ENCODE data around the gene HS6ST3.

HS6ST3 gene

GRCh38 chr13:96284971-96285370 is 195.1 kb downstream of the HS6ST3 start:
- Histone ChIP-seq H3K27me3 (ENCODE audit: insufficient read depth, low read depth, severe bottlenecking) (peaks cover 60% of the 10 kb centered on the region), H3K27ac (no peak overlapping the region), H3K4me3 (ENCODE audit: low read depth, low read length) (no peak overlapping the region), H3K36me3 (no peaks in the 10 kb centered on the region), H3K9me3 (ENCODE audit: severe bottlenecking) (no peaks in the 10 kb centered on the region)
- no peak for DNase-seq
- no peak for TF ChIP-seq CTCF (IDR thresholded peaks at IDR 0.05; ENCODE audit: low read depth, low read length)

- no peak for TF ChIP-seq CTCF (IDR thresholded peaks at IDR 0.05; ENCODE audit: low read depth, low read length)
- no peaks in the 10 kb centered on the region for H3K9me3 ChIP-seq (ENCODE audit: severe bottlenecking)
Measured at GRCh38 chr13:96285729-96286128, 195.8 kb downstream of the HS6ST3 start.

GRCh38 chr13:96294930-96295881 is 205.3 kb downstream of the HS6ST3 start:
- H3K9me3 ChIP-seq (ENCODE audit: severe bottlenecking): no peaks in the 10 kb centered on the region
- H3K27ac ChIP-seq: no peak overlapping the region
- H3K4me3 ChIP-seq (ENCODE audit: low read depth, low read length): no peak overlapping the region
- H3K27me3 ChIP-seq (ENCODE audit: insufficient read depth, low read depth, severe bottlenecking): peaks cover 71% of the 10 kb centered on the region
- H3K36me3 ChIP-seq: no peaks in the 10 kb centered on the region
- no peak for TF ChIP-seq CTCF (IDR thresholded peaks at IDR 0.05; ENCODE audit: low read depth, low read length)
- no peak for DNase-seq

More at GRCh38 chr13:96285729-96286128, 195.8 kb downstream of the HS6ST3 start:
- H3K36me3 ChIP-seq: no peaks in the 10 kb centered on the region
- peaks cover 55% of the 10 kb centered on the region for H3K27me3 ChIP-seq (ENCODE audit: insufficient read depth, low read depth, severe bottlenecking)
- H3K4me3 ChIP-seq (ENCODE audit: low read depth, low read length): no peak overlapping the region
- no peak for DNase-seq
- no peak overlapping the region for H3K27ac ChIP-seq

GRCh38 chr13:96297360-96297759 is 207.5 kb downstream of the HS6ST3 start:
- H3K9me3 ChIP-seq (ENCODE audit: severe bottlenecking): no peaks in the 10 kb centered on the region
- no peak overlapping the region for H3K27ac ChIP-seq
- H3K27me3 ChIP-seq (ENCODE audit: insufficient read depth, low read depth, severe bottlenecking): peaks cover 74% of the 10 kb centered on the region
- H3K4me3 ChIP-seq (ENCODE audit: low read depth, low read length): no peak overlapping the region
- TF ChIP-seq CTCF (IDR thresholded peaks at IDR 0.05; ENCODE audit: low read depth, low read length): no peak
- DNase-seq: no peak
- no peaks in the 10 kb centered on the region for H3K36me3 ChIP-seq

DNA sequence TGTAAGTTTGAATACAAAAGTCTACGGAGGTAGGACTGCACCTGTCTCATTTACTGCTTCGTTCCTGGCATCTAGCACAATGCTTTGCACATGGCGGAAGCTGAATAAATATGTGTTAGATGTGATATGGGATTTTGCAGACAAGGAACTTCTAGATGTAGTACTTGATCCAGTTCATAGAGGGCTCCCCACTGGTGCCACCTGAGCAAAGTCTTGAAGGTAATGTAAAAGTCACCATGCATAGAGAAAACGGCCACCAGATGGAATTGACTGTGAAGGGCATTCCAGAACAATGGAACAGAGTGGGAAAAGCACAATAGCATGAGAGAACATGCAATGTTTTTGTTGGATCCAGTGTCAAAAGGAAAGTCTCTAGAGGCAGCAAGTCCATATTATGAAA is 209.3 kb downstream of the HS6ST3 start:
- DNase-seq: no peak
- TF ChIP-seq CTCF (IDR thresholded peaks at IDR 0.05; ENCODE audit: low read depth, low read length): no peak

More for the DNA sequence above, 209.3 kb downstream of the HS6ST3 start:
- Histone ChIP-seq H3K36me3 (no peaks in the 10 kb centered on the region), H3K4me3 (ENCODE audit: low read depth, low read length) (no peak overlapping the region), H3K27ac (no peak overlapping the region), H3K9me3 (ENCODE audit: severe bottlenecking) (no peaks in the 10 kb centered on the region), H3K27me3 (ENCODE audit: insufficient read depth, low read depth, severe bottlenecking) (peaks cover 66% of the 10 kb centered on the region)

All from WERI-Rb-1 (cell line).